HG03457 (cell line): ENCODE results near the gene ATP13A3.
"Not testable (repeated sequence)": the region's sequence is repeated elsewhere in the genome, so short reads cannot be mapped to it uniquely, and the experiment has no call there.

Source experiments
- ATAC-seq: cut with Tn5 transposase; IDR thresholded peaks from one replicate; pipeline ENCODE4 v1.9.1; 2021; ENCODE audit warnings: moderate number of reproducible peaks; ENCODE audit not compliant: unreplicated experiment

ATP13A3 gene

GRCh38 chr3:194500198-194500597 lies 13.4 kb upstream of the ATP13A3 start:
- ATAC-seq, result no peak

DNA sequence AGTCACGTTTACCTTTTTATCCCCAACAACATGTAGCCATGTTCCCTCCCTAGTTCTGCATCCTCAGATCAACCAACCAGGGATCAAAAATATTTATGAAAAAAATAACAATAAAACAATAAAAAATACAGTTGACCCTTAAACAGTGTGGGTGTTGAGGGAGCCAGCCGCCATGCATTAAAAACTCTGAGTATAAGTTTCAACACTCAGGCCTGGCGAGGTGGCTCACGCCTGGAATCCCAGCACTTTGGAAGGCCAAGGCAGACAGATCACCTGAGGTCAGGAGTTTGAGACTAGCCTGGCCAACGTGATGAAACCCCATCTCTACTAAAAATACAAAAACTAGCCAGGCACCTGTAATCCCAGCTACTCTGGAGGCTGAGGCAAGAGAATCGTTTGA lies 12.7 kb upstream of the ATP13A3 start:
- not testable (repeated sequence) for ATAC-seq

- no peak for ATAC-seq
These were observed 11.2 kb upstream of the ATP13A3 start for GRCh38 chr3:194497799-194498575.

DNA sequence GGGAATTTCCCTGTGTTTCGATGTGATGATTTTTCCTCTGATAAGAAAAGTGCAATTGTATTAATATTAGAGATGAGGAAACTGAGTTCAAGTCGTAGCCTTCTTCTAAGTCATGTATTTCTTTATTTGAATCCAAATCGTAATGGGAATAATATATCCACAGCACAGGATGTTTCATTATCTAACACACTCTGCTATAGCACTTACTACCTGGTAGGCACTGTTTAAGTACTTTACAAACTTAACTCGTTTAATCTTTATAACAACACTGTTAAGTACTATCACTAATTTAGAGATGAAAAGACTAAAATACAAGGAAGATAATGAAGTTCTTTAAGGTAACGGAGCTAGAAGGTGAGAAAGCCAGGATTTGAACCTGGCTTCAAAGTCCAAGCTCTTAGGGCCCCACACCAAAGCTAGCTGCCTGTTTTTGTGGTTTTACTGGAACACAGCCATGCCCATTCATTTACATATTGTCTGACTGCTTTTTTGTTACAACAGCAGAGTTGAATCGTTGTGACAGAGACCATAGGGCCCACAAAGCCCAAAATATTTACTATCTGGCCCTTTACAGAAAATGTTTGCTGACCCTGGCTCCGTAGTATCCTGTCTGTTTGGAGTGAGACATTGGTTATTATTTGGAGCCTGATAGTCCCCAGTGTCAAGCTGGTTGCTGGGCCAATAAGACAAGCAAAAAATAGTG lies 9.6 kb upstream of the ATP13A3 start:
- ATAC-seq, result no peak

GRCh38 chr3:194494951-194495374 lies 8.2 kb upstream of the ATP13A3 start:
- no peak for ATAC-seq

DNA sequence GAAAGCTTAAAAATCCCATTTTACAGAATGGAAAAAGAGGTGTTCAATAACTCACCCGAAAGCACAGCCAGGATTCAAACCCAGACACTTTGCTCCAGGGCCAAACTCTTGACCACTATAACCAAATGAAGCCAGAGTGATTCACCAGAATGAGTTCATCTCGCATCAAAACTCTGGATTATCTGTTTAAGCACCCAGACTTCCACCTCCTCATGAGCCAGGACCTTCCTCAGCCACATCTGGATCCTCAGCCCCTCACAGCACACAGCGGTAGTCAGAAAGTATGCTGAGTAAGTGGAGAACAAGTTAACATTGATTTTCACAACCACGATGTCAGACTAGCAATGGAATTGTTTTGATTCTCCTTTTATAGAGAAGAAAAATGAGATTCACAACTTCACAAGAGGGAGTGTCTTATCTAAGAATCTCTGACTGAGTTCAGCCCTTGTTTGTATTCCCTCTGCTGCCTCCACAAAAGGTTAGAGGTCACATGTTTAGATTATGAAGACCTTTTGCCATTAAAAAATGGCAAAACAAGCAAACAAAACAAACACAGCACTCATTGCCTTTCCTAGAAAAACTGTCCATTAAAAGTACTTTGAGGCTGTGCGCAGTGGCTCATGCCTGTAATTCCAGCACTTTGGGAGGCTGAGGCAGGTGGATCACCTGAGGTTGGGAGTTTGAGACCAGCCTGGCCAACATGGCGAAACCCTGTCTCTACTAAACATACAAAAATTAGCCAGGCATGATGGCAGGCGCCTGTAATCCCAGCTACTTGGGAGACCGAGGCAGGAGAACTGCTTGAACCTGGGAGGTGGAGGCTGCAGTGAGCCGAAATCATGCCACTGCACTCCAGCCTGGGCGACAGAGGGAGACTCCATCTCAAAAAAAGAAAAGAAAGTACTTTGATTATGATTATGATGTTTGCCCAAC lies 7.5 kb upstream of the ATP13A3 start:
- not testable (repeated sequence) for ATAC-seq

GRCh38 chr3:194492001-194492400 lies 5.2 kb upstream of the ATP13A3 start:
- no peak for ATAC-seq

- no peak for ATAC-seq
These were observed 3.2 kb upstream of the ATP13A3 start for GRCh38 chr3:194489736-194490612.

DNA sequence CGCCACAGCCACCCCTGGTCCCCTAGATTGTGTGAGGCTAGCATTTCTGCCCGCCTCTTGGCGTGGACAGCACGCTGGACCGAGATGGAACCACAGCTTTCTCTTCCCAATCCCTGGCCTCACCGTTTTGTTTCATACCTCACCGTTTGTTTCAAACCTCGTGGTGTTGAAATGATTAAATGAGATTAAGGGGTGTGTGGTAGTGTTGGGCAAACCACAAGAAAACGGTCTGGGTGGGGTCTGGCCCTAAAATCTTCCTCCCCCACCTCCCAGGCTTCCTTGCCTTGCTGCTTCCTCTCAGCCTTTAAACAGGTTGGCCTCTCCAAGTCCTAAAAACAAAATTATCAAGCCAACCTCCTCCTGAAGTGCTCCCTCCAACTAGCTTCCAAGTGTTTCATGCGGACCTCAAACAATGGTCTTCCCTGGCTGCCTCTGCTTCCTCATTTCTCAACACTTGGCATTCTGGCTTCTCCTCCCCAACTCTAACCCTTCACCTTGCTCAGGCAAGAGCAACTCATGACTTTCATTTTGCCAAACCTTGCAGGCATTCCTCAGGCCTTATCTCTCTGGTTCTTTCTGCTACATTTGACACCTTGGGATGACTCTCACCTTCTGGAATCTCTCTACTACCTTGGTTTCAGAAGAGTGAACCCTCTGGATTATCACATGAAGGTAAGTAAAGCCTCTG lies 1.4 kb upstream of the ATP13A3 start:
- no peak for ATAC-seq

DNA sequence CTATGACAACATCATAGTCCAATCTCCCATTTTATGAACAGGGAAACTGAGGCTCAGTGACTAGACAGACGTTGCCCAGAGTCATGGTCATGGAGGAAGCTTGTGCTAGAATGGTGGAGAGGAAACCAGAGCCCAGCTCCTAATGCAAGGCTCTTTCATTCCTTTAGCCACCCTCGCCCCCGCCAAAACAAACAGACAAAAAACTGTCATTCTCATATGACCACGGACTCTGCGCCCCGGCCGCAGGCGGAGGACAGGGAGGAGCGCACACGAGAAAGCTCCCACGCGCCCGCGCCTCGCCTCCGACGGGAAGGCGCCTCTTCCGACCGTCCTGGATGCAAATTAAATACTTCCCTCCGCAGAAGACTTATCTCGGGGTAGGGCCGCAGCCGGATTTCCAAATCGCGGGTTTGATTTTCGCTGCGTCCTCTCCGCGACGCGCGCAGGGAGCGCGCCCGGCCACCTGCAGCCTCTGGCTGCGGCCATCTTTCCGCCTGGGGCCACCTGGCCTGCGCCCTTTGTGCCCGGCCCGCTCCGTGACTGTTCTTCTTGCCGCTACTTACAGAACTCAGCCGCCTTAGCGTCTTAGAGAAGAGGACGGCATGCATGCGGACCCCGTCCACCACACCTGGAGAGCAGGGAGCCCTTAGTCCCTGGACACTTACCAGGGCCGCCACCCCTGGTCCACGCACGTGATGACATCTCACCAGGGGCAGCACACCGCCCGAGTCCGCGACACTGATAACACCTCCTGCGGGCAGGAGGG lies 670 bp upstream of the ATP13A3 start:
- peak; percentile 21 for ATAC-seq

DNA sequence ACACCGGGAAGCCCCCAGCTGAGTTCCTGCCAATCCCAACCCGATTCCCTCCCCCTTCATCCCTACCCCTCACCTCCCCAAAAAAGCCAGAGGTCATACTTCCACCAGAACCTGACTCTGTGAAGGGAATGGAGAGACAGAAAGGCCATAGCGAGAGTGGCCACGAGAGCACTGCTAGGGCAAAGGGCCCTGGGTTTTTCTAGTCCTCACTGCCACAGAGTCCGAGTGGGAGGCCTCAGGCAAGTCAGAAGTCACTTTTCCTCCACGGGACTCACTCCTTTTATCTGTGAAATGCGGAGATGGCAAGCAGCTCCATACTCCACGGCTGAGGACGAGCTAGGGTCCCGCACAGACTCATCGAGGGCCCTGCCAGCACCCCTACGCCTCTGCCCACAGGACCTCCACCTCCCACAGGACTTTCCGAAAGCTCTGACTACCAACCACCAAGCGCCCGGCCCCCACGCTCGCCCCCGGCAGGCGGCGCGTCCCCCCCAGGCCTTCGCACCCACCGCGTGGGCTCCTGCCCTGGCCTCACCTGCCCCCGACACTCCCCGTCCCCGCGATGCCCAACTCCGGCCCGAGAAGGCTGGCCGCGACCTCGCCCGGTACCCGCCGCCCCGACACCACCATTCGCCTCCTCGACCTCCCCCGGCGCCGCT lies 792 bp downstream of the ATP13A3 start:
- ATAC-seq, result peak; percentile 5

DNA sequence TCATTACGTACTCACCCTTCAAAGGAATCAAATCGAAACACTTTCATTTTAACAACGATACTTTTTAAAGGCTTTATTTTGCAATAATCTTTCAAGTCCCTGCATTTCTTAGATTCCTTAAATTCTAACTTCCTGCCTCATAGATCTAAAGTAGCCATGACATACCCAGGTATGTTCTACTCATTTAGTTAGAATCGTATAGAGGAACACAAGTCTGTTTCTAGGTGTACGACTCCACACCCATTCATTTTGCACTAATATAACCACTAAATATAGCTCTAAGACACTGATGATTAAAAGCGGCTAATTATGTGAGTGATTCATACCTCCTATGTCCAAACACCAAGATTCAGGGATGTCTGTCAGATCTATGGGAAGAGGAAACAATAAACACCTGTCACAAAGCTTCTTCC lies 1.3 kb downstream of the ATP13A3 start:
- no peak for ATAC-seq

GRCh38 chr3:194484614-194485013 lies 2.2 kb downstream of the ATP13A3 start:
- ATAC-seq, result no peak

- ATAC-seq, result no peak
These were observed 3.0 kb downstream of the ATP13A3 start for GRCh38 chr3:194483850-194484249.

- ATAC-seq, result not testable (repeated sequence)
These were observed 4.0 kb downstream of the ATP13A3 start for GRCh38 chr3:194482830-194483229.

DNA sequence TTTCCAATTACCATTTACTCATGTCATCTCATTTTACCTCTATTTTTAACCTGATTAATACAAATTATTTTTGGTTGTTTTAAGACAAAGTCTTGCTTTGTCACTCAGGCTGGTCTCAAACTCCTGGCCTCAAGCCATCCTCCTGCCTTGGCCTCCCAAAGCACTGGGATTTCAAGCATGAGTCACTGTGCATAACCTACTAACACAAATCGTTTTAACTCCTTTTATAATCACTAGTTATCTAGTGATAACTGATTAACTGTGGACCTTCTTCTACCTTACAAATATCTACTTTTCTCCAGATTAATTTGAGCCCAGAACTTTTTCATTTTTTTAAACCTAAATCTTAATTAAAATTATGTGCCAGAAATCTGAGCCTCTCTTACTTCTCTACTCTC lies 4.6 kb downstream of the ATP13A3 start:
- no peak for ATAC-seq

DNA sequence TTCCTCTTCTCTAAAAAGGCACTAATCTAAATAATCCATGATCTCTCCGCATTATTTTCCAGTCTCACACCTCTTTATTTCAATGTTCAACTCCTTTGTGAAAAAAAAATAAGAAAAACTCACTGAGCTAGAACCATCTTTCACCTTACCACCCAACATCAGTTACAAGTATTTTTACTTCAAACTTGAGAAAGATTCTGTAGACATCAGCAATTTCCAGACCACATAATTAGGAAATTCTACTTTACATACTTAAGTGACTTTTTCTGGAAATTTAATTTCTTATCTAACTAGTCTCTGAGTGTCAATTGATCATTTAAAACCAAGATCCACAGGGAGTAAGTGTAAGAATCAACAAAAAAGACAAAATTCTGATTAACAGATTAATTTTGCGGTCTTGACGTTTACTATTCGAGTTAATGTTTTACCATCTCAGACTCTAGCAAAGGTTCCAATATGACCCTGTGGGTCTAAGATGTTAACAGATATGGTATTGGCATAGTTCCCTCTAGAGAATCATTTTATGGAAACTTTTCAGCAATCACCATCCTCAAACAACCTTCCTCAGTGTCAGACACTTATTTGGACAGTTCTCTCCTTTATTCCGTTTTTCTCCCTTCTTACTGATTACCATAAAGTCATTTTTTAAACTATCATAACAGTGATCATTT lies 5.1 kb downstream of the ATP13A3 start:
- no peak for ATAC-seq

- no peak for ATAC-seq
These were observed 5.7 kb downstream of the ATP13A3 start for GRCh38 chr3:194481103-194481502.
